B cell (primary cell): ENCODE results near the gene TMEM273.

Source experiments
- CTCF ChIP-seq: fragments of 200-600 bp; IDR thresholded peaks from one replicate; pipeline ENCODE4 v1.8.0; 2022; ENCODE audit warnings: antibody characterized with exemption, mild to moderate bottlenecking
- EZH2 ChIP-seq: IDR thresholded peaks from 2 replicates; pipeline ENCODE4 v1.6.1; 2012; ENCODE audit warnings: borderline replicate concordance, low read depth, mild to moderate bottlenecking, moderate library complexity, low read length; ENCODE audit not compliant: insufficient read depth, poor library complexity, severe bottlenecking

- no peak for TF ChIP-seq CTCF
- no peak for TF ChIP-seq EZH2
Measured at GRCh38 chr10:49132362-49132737, 55.8 kb downstream of the TMEM273 start.
